HG03135 (cell line): ENCODE results near the gene EFCAB3.
"Not testable (repeated sequence)": the region's sequence is repeated elsewhere in the genome, so short reads cannot be mapped to it uniquely, and the experiment has no call there.

Source experiments
- ATAC-seq: cut with Tn5 transposase; IDR thresholded peaks from one replicate; pipeline ENCODE4 v1.9.1; 2021; ENCODE audit warnings: mild to moderate bottlenecking, moderate library complexity; ENCODE audit not compliant: unreplicated experiment

EFCAB3 gene

GRCh38 chr17:62458483-62458882 is 78.1 kb downstream of the EFCAB3 start:
- not testable (repeated sequence) for ATAC-seq

GRCh38 chr17:62464422-62464821 is 84.1 kb downstream of the EFCAB3 start:
- ATAC-seq = not testable (repeated sequence)

- ATAC-seq = not testable (repeated sequence)
Measured at GRCh38 chr17:62465271-62465670, 84.9 kb downstream of the EFCAB3 start.
